ENCODE data around the gene DSTN. TPM values are rescaled to one million over a fixed set of nuclear protein-coding genes. Genes with fewer than 3 reads are reported as not detected.

Gene DSTN
- total and polyA plus RNA-seq, 9 of the 15 experiments (the other 6 are each of a cell fraction or from before 2014, with no cell fraction given), result 25.7 to 88.3 (median 61.0) TPM

GRCh38 chr20:17594443-17594842 lies 24.6 kb downstream of the DSTN start:
- BruUV-seq (replicated peaks), result no TSS peak
- Histone ChIP-seq H4K20me1 (replicated peaks; ENCODE audit: control insufficient read depth, insufficient read depth, low read length) (peaks cover 8% of the 10 kb centered on the region; the same call in 1 of the 2 replicates), H3K9ac (ENCODE audit: insufficient read depth in 1 of 2, low read depth in 2 of 2, low read length in 2 of 2) (no peak overlapping the region), H3K9me3 (replicated peaks; ENCODE audit: control insufficient read depth, insufficient read depth, low read depth, low read length) (no peaks in the 10 kb centered on the region), H3K36me3 (ENCODE audit: control insufficient read depth, insufficient read depth, low read length) (no peaks in the 10 kb centered on the region), H2AFZ (ENCODE audit: low read depth, low read length) (no peak overlapping the region), H3K4me3 (no peak overlapping the region), H3K4me2 (ENCODE audit: insufficient read depth, low read length) (no peak overlapping the region), H3K27me3 (ENCODE audit: control insufficient read depth in 2 of 2, insufficient read depth in 2 of 2, low read length in 2 of 2) (no peaks in the 10 kb centered on the region), H3K4me1 (replicated peaks in 1 of 2; ENCODE audit: control insufficient read depth in 2 of 2, insufficient read depth in 2 of 2, low read length in 2 of 2) (peaks cover 0 to 4% of the 10 kb centered on the region in 2 experiments; a peak in 4 of 5 replicates), H3K79me2 (ENCODE audit: control insufficient read depth, insufficient read depth, low read length) (peaks cover 5% of the 10 kb centered on the region; the same call in 2 of the 3 replicates), H3K27ac (ENCODE audit: extremely low read depth, low read depth, low read length) (no peak overlapping the region), H3K9me1 (ENCODE audit: control insufficient read depth, insufficient read depth, low read length) (no peaks in the 10 kb centered on the region)
- no peak for DNase-seq (ENCODE audit: extremely low read depth in 1 of 4, low spot score in 3 of 4)
- no peak for ATAC-seq
- no peak for FAIRE-seq
- ChIA-PET CTCF (ENCODE audit: low intra/inter-chr PET ratio) (no interaction called here), POLR2A (interaction anchor here (1.0 to 1.5 kb wide), 3 partner anchors 9 to 13 kb away, joined by 3 to 4 read pairs (median 3); no protein-coding TSS in a partner anchor)
- intact Hi-C loops (cut with micrococcal nuclease), result no loop called here
- in situ Hi-C loops (cut with MboI), result no loop called here
- no peak for TF ChIP-seq STAG1 (CRISPR knock-in tag; IDR thresholded peaks at IDR 0.05; ENCODE audit: borderline replicate concordance)
- no peak for TF ChIP-seq CREB1 (IDR thresholded peaks at IDR 0.05)
- TF ChIP-seq CREB1 (CRISPR knock-in tag; IDR thresholded peaks at IDR 0.05), result no peak
- TF ChIP-seq CTCFL (IDR thresholded peaks at IDR 0.05; ENCODE audit: borderline replicate concordance, insufficient read depth, low read depth, low read length, poor library complexity, severe bottlenecking), result no peak
- TF ChIP-seq ZBTB1 (CRISPR knock-in tag; IDR thresholded peaks at IDR 0.05; ENCODE audit: borderline replicate concordance, low read depth), result no peak
- no peak for TF ChIP-seq RBM17 (IDR thresholded peaks at IDR 0.05; ENCODE audit: borderline replicate concordance, low read depth, low read length)
